Vagina (tissue), 2 donors: ENCODE data around the gene ZCCHC12.

Experiments
- CTCF ChIP-seq, 3 experiments: fragments of 450-650 bp in 2 of 3; fragments of 200-600 bp in 1 of 3; sonication (generic) in 1 of 3; IDR thresholded peaks; one replicate each; pipeline ENCODE4 v1.5.1; 2017 to 2019; ENCODE audit warnings: antibody characterized with exemption in 3 of 3, mild to moderate bottlenecking in 2 of 3, moderate library complexity in 2 of 3
- POLR2AphosphoS5 ChIP-seq, 2 donors: sonication (generic); formaldehyde crosslinking; IDR thresholded peaks; one replicate each; pipeline ENCODE4 v1.9.0; 2017; ENCODE audit warnings: antibody characterized with exemption in 2 of 2, mild to moderate bottlenecking in 2 of 2, low read depth in 1 of 2; ENCODE audit not compliant: insufficient read depth in 1 of 2

GRCh38 chrX:118779581-118779980 lies 44.0 kb upstream of the ZCCHC12 start:
- TF ChIP-seq CTCF (IDR thresholded peaks at IDR 0.05) = no peak
- no peak for TF ChIP-seq POLR2AphosphoS5 (IDR thresholded peaks at IDR 0.05; ENCODE audit: insufficient read depth in 1 of 2, low read depth in 1 of 2)
